HG03469 (cell line): ENCODE results near the gene FGGY.

Experiments
- ATAC-seq: cut with Tn5 transposase; IDR thresholded peaks from one replicate; pipeline ENCODE4 v1.9.1; 2021; ENCODE audit warnings: mild to moderate bottlenecking, moderate library complexity, moderate number of reproducible peaks; ENCODE audit not compliant: unreplicated experiment

Gene FGGY

DNA sequence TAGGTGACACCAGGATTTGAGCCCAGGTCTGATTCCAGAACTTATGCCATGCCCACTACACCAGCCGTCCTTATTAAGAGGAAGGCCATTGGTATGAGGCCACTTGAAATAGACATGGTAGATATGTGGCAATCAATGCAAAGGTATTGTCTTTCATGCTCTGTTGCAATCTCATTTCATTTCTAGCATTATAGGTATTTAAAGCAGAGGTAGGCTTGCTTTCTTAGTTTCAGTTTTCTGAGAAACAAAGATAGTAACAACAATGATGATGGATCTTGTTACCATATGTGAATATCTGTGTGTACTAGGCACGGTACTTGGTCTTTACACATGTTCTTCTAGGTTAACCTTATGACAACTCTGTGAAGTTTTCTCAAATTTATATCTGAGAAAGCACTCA, 113.1 kb downstream of the FGGY start:
- no peak for ATAC-seq

DNA sequence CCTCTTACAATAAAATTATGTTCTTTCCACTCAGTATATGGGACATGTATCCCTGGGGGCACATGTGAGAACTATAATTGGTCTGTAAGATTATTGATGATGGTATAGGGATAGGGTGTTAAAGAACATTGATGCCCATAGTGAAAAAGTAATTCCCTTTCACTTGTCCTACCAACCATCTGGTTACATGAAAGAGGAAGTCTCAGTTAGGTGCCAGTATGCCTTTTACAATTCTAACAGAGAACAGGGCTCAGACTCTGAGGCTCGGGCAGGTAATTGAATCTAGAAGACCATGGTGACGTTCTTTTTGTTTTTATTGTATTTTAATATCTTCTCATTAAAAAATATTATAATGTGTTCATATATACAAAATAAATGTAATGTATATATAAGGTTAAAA, 113.6 kb downstream of the FGGY start:
- no peak for ATAC-seq

DNA sequence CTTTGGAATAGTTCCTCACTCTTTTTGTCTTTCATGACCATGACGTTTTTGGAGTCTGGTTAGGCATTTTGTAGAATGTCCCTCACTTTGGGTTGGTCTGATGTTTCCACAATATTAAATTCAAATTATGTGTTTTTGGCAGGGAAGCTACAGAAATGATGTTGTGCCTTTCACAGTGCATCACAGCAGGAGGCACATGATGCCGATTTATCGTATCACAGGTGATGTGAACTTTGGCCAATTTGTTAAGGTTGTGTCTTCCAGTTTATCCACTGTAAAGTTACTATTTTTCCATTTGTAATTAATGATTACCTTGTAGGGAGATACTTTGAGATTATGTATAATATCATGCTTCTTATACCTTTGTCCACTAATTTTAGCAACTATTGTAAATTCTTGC, 114.3 kb downstream of the FGGY start:
- no peak for ATAC-seq

DNA sequence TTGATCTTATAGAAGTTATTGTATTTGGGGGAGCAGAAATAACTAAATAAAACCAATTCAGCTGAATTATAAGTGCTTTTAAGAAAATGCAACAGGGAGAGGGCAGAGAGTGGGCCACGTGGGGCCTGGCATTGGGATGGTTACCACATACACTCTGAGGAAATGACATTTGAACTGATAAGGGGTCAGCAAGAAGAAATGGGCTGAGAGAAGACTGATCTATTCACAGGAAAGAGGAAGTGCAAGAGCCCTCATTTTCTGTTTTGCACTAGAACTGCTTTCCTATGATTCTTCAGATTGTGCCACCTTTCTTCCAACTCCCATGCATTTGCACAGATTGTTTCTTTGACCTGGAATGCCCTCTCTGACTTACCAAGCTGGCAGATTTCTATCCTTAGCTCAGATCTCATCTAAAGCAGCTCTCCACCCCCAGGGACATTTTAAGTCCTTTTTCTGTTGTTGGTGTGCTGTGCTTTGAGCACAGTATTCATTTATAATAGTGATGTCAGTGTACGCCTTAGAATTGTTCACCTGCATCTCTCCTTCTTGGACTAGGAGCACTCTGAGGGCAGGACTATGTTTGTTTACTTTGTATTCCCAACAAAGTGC, 115.9 kb downstream of the FGGY start:
- no peak for ATAC-seq

DNA sequence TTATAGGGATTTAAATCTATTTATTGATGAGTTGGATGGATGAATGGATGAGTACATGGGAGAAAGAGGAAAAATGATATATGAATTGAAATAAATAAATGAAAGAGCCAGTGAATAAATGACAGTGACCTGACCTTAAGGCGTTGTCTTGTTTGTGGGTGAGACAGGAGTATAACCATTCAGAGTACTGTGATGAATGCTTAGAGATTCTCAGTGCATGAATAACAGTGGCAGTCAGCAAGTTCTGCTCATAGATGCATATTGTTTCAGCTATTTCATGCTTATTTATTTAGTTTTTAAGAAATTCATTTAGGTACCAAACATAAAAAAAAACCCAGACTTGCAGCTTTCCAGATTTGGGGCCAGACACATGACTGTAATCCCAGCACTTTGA, 116.4 kb downstream of the FGGY start:
- no peak for ATAC-seq

DNA sequence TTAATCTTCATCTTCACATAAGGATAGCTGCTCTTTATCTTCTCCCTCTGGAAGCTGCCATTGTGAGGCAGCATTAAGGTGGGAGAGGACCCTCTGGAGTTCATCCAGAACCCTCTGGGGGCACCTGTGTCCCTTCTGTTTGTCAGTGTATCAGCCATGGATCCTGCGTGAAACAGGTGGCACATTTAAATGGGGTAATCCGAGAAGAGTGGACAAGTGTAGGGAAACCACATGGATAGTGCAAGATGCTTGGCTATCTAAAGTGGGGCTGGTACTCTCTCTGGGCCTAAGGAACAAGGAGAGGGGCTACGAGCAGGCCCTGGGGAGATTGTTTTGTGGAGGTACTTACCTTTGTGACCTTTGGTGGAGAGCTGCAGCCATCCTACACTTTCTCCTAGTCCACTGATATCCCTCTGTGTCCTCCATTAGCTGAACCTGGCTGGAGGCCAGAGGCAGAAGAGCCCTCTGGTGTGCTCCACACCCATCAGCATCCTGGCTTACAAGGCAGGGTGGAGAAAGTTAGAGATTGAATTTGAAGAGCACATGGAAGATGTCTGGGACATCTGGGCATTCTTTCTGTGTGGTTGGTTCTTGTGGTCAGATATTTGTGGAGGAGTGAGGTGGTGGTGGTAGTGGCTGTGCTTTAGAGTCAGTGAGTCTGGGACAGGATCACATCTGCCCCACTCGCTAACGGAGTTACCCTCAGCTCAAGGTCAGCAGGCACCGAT, 117.7 kb downstream of the FGGY start:
- ATAC-seq, result no peak

DNA sequence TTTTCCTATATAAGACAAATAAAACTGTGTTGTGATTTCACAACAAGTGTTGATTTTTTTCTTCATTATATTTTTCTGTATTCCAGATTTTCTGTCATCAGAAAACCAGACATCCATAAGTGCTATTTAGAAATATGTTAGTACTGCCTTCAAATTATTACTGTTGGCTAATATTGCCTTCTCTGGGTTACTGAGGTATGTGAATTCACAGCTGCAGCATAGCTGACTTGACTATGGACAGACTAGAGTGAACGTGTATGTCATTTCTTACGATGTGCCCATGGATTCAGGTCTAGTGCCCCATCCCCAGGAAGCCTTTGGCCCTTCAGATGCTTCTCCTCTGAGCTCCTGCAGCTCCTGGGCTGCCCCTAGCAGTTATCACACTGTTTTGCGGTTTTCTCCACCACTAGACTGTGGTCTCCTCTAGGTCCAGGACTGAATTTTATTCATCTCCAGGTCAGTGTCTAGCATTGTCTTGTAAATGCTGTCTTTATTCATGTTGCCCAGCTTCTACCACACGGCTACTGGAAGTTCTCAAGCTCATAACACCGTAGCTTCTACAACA, 118.5 kb downstream of the FGGY start:
- ATAC-seq, result no peak

DNA sequence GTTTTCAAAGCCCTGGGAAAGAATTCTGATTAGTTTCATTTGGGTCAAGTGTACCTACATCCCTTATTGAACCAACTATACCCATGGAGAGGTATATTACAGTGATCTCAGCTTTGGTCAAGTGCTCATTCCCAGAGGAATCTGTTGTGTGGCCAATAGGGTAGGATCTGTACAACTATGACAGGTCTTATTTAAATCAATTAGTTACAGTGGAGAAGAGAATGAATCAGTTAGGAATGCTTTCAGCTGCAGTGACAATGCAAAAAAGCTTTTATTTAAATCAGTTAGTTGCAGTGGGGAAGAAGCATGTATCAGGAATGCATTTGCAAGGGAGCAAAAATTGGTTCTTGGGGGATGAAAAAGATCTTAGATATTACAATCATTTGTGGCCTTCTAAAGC, 119.0 kb downstream of the FGGY start:
- no peak for ATAC-seq

DNA sequence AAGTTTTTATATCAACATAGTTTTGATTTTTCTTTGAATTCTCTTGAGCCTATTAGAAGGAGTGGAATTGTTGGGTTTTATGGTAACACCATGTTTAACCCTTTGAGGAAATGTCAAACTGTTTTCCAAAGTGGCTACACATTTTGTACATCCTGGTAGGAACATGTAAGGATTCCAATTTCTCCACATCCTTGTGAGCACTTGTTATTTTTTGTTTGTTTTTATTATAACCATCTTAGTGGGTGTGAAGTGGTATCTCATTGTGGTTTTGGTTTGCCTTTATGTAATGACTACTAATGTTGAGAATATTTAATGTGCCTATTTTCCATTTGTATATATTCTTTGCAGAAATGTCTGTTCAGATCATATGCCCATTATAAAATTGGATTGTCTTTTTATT, 120.5 kb downstream of the FGGY start:
- no peak for ATAC-seq

DNA sequence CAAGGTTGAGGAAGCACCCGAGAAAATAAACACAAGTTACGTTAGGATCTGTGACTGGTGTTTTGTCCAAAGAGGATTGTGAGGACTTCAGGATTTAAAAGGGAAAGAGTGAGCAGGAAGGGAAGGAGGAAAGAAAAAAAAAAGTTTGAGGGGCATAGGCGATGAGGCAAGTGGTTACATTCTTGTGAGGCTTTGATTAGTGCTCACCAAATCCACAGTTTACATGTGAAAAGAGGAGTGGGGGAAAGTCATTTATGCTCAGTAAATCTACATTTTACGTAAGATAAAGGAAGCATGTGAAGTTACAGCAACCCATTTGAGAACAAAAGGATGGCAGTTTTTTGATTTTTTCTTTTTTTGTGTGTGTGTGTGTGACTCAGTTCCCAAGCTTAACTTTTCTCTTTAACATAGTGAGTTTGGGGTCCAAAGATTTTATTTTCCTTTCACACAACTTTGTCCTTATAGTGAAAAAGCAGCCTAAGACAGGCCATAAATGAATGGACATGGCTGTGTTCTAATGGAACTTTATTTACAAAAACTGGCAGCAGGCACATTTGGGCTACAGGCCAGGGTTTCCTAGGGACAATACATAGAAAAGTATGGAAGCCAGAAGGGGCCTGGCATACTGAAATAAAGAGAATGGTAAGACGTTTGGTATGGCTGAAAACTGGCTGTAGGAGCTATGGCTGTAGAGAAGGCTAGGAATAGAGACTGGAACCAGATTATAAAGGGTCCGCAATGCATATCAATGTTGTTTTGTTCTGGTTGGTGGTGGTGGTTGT, 121.7 kb downstream of the FGGY start:
- ATAC-seq, result no peak

DNA sequence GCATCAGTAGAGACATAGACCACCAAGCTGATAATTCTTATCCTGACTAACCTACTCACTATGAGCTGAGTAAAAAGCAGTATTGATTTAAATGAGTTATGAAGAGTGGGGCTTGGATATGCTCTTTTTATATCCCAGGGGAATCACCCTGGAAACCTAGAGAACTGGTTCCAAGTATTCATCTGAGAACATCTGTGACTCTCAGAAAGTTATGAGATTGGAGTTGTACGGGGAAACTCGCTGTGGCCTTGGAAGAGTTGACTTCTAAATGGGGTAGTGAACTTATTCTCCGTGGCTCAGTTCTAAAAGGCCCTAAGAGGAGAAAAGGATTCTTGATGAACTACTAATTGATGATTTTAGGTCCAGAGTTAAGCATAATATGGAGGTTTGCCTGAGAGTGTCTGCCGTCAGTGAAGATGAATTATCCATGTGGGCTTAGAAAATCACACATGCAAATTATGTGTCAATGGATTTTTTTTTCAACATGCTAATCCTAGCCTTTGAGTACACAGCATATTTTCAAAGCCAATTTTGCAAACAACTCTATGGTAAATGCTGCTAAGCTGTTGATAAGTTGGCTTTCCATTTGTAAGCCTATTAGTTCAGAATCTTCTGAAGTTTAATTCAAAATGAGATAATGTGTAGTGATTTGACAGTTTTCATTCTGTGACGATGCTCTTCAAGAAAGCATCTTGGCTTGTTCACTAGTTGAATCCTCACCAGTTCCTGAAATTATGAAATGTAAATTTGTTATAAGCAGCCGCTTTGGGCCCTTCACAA, 122.7 kb downstream of the FGGY start:
- ATAC-seq, result no peak

DNA sequence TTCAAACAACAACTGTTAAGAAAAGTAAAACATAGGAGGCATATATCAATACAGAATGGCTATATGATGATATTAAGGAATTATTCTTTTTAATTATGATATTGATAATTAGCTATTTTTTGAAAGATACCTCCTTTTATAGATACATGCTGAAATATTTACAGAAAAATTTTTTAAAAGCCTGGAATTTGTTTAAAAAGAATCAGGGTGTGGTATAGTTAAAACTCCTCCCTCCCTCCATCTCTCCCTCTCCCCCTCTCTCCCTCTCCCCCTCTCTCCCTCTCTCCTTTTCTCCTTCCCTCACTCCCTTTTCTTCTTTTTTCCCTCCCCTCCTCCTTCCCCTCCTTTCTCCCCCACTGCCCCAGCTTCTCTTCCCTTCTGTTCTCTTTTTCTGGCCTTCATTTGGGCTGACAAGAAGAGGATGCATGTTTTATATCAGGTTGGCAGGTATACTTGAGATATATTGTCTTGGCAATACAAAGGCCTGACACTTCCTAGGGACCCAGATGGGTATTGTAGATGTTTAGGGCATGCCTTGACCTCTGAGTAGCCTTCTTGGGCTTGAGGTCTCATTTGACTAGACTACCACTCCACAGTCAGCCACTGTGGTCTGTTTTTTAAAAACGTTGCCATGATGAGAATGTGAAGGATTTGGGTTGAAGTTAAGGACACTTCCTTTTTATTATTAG, 124.5 kb downstream of the FGGY start:
- ATAC-seq, result no peak

DNA sequence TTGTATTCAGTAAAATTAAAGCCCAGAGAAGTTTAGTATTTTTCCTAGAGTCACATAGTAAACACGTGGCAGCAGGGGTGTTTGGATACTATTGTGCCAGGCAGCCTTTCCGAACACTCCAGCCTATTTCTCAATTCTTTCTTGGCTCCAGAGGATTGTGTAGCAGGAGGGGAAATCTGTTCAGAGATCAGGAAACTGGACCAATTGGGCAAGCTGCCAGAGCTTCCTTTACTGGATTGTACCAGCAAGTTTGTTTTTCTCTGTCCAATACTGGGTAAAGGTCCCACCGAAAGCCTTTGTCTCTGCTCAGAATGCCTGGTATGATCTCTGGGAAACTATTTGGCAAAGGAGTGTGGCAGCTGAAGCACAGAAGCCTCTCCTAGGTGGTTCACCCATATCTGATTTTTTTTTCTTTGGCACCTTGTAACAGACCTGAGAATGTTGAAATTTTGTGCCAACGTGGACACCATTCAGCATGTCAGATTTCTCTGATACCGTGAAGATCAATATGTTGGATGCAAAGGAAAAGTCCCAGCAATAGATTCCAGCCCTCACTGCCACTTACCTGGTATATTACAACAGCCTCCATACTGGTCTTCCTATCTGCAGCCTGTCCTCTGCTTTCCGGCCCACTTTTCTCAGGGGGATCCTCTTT, 126.2 kb downstream of the FGGY start:
- no peak for ATAC-seq

DNA sequence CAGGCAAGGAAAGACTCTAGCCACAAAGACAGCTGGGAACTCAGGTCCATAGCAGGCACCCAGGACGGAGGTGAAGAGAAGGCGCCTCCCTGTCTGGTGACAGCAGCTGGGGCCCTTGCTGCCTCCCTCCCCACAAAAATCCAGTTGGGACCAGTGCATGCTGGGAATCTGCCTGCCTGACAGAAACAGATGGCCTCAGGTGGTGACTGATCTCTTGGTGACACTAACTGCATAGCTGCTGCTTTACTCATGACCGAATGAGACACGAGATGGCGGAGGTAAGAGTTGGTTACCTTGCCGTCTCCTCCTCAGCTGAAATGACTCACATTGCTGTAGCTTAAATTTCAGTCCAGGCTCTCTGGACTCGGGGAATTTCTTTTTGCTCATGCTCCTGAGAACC, 130.3 kb downstream of the FGGY start:
- no peak for ATAC-seq

DNA sequence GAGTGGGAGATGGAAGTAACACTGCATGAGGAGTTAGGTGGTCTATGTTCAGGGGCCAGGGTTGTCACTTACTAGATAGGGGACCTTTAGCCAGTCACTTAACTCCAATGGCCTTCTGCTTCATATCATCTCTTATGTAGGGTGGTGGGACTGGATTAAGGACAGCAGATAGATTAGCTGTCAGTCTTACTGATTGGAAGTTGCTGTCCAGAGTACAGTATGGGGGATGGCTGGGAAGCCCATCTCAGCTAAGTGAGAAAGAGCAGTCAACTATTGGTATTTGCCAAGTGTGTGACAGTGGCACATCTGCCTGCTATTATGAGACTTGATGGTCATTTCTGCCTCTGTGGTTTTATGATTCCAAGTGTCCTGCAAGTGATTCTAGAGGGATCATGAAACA, 130.9 kb downstream of the FGGY start:
- ATAC-seq, result no peak

DNA sequence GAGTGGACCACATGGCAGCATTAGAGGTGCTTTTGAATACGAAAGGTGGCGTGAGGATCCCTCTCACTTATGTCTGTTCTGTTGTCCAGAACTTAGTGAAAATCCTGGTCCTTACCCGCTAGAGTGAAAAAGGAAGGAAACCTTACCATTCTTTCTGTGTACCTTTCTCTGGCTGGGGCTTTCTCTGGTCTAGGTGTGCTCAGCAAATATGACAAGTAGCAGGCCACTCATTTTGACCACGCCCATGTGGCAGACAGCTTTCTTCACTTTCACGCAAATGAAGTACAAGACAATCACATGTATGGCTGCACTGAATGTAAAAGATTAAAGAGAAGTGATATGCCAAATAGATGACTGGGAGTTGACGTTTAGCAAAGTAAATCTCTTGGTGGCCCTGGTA, 131.9 kb downstream of the FGGY start:
- no peak for ATAC-seq

DNA sequence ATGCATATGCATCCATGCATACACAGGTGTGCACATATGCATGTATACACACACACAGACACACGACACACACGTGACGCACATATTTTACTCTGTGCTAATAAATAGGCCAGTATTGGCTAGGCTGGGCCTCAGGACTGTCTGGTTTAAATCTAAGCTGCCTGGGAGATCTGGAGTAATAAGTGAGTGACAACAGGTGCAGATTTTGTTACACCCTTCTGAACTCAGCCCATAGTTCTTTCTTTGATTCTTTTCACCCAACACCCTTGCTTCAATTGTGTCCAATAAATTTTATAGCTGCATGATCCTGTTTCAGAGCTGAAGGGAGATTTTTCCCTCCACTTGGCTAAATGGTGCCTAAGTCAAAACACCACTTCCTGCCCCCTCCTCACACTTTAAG, 132.8 kb downstream of the FGGY start:
- no peak for ATAC-seq

DNA sequence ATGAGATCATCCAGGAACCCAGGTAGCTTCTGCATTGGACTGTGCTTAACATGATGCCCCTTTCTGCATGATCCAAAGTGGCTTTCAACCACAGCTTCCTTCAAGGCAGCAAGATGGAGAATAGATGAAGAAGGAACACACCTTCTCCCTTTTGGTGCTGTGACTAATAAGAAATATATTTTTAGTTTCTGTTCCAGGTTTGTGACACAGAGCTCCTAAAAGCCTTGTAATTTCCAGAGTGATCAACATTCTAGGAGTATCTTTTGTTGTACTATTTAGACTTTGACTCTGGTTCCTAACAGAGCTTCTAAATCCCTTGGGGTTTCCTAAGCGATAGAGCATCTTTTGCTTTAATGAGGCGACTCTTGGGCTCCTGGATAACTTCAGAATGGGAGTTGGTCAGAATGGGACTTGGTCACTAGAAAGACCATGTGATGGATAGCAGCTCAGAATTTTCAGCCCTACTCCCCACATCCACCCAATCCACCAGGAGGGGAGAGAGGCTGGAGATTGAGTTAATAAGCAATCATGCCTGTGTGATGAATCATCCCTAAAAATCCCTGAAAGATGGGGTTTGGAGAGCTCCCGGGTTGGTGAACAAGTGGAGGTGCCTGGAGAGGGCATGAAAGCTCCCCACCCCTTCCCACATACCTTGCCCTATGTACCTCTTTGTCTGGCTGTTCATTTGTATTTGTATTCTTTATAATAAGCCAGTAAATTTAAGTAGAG, 134.8 kb downstream of the FGGY start:
- ATAC-seq, result no peak
